Fibroblast of skin of right quadriceps (primary cell): ENCODE results near the gene MAPRE2.
"Not testable (repeated sequence)": the region's sequence is repeated elsewhere in the genome, so short reads cannot be mapped to it uniquely, and the experiment has no call there.

ENCODE experiments used
- DNase-seq: peaks from one replicate; pipeline ENCODE4 v3.0.0-alpha.2; 2013

Gene MAPRE2

GRCh38 chr18:35127201-35127600, 86.0 kb downstream of the MAPRE2 start:
- no peak for DNase-seq

- no peak for DNase-seq
Observed at GRCh38 chr18:35128675-35129074, 87.5 kb downstream of the MAPRE2 start.

GRCh38 chr18:35130236-35130635, 89.0 kb downstream of the MAPRE2 start:
- no peak for DNase-seq

- DNase-seq = no peak
Observed at GRCh38 chr18:35131387-35132020, 90.3 kb downstream of the MAPRE2 start.

- no peak for DNase-seq
Observed at GRCh38 chr18:35132021-35132902, 91.0 kb downstream of the MAPRE2 start.

GRCh38 chr18:35134190-35134730, 93.0 kb downstream of the MAPRE2 start:
- DNase-seq = no peak

GRCh38 chr18:35134791-35135531, 93.7 kb downstream of the MAPRE2 start:
- no peak for DNase-seq

GRCh38 chr18:35136248-35136647, 95.0 kb downstream of the MAPRE2 start:
- no peak for DNase-seq

GRCh38 chr18:35136885-35137284, 95.7 kb downstream of the MAPRE2 start:
- no peak for DNase-seq

- no peak for DNase-seq
Observed at GRCh38 chr18:35137632-35138031, 96.4 kb downstream of the MAPRE2 start.

- no peak for DNase-seq
Observed at GRCh38 chr18:35138773-35139172, 97.6 kb downstream of the MAPRE2 start.

- no peak for DNase-seq
Observed at GRCh38 chr18:35139517-35139916, 98.3 kb downstream of the MAPRE2 start.

GRCh38 chr18:35141077-35141476, 99.9 kb downstream of the MAPRE2 start:
- DNase-seq = no peak

- no peak for DNase-seq
Observed at GRCh38 chr18:35141567-35142274, 100.5 kb downstream of the MAPRE2 start.

- no peak for DNase-seq
Observed at GRCh38 chr18:35142275-35142615, 101.0 kb downstream of the MAPRE2 start.

- peak; percentile 47 for DNase-seq
Observed at GRCh38 chr18:35143622-35144596, 102.7 kb downstream of the MAPRE2 start.

GRCh38 chr18:35144698-35145097, 103.5 kb downstream of the MAPRE2 start:
- no peak for DNase-seq

GRCh38 chr18:35150195-35150594, 109.0 kb downstream of the MAPRE2 start:
- not testable (repeated sequence) for DNase-seq

GRCh38 chr18:35153609-35154272, 112.5 kb downstream of the MAPRE2 start:
- DNase-seq = no peak

- no peak for DNase-seq
Observed at GRCh38 chr18:35155398-35156117, 114.3 kb downstream of the MAPRE2 start.
